Measurements from ENCODE around the gene DDIAS. TPM values are rescaled to one million over a fixed set of nuclear protein-coding genes. Genes with fewer than 3 reads are reported as not detected.
A peak's percentile ranks its signal among the peaks of the same experiment; 100 is the strongest.
"Not testable (repeated sequence)": the region's sequence is repeated elsewhere in the genome, so short reads cannot be mapped to it uniquely, and the experiment has no call there.

The DDIAS gene
- total RNA-seq, 1 donor, result 14.3 TPM

GRCh38 chr11:82936261-82936660, 34.7 kb downstream of the DDIAS start:
- TF ChIP-seq CTCF (IDR thresholded peaks at IDR 0.05; ENCODE audit: insufficient read depth, low read length), result no peak
- no peak overlapping the region for H3K4me3 ChIP-seq (ENCODE audit: low read depth, low read length)
- DNase-seq (ENCODE audit: low read depth), result peak; percentile 77

- no peak for TF ChIP-seq CTCF (IDR thresholded peaks at IDR 0.05; ENCODE audit: insufficient read depth, low read length)
- DNase-seq (ENCODE audit: low read depth), result no peak
- H3K4me3 ChIP-seq (ENCODE audit: low read depth, low read length), result no peak overlapping the region
Measured at GRCh38 chr11:82937554-82937953, 36.0 kb downstream of the DDIAS start.

- TF ChIP-seq CTCF (IDR thresholded peaks at IDR 0.05; ENCODE audit: insufficient read depth, low read length), result no peak
Measured at GRCh38 chr11:82939456-82939855, 37.9 kb downstream of the DDIAS start.

GRCh38 chr11:82942376-82942775, 40.8 kb downstream of the DDIAS start:
- no peak for TF ChIP-seq CTCF (IDR thresholded peaks at IDR 0.05; ENCODE audit: insufficient read depth, low read length)
- no peak for DNase-seq (ENCODE audit: low read depth)
- no peak overlapping the region for H3K4me3 ChIP-seq (ENCODE audit: low read depth, low read length)

More at GRCh38 chr11:82939456-82939855, 37.9 kb downstream of the DDIAS start:
- H3K4me3 ChIP-seq (ENCODE audit: low read depth, low read length), result no peak overlapping the region
- no peak for DNase-seq (ENCODE audit: low read depth)

- H3K4me3 ChIP-seq (ENCODE audit: low read depth, low read length); DNase-seq (ENCODE audit: low read depth): not testable (repeated sequence)
Measured at GRCh38 chr11:82943430-82943829, 41.9 kb downstream of the DDIAS start.

GRCh38 chr11:82944198-82944597, 42.7 kb downstream of the DDIAS start:
- no peak for DNase-seq (ENCODE audit: low read depth)
- H3K4me3 ChIP-seq (ENCODE audit: low read depth, low read length), result no peak overlapping the region
- TF ChIP-seq CTCF (IDR thresholded peaks at IDR 0.05; ENCODE audit: insufficient read depth, low read length), result no peak

GRCh38 chr11:82945041-82945440, 43.5 kb downstream of the DDIAS start:
- not testable (repeated sequence) for H3K4me3 ChIP-seq (ENCODE audit: low read depth, low read length); DNase-seq (ENCODE audit: low read depth)

GRCh38 chr11:82945682-82946081, 44.1 kb downstream of the DDIAS start:
- H3K4me3 ChIP-seq (ENCODE audit: low read depth, low read length), result no peak overlapping the region
- no peak for DNase-seq (ENCODE audit: low read depth)
- TF ChIP-seq CTCF (IDR thresholded peaks at IDR 0.05; ENCODE audit: insufficient read depth, low read length), result no peak

Data from fibroblast of the aortic adventitia (primary cell).